Mesendoderm (in vitro differentiated cells): ENCODE measurements around the gene DOCK2.
"Not testable (repeated sequence)": the region's sequence is repeated elsewhere in the genome, so short reads cannot be mapped to it uniquely, and the experiment has no call there.

Experiments used
- DNase-seq: peaks from one replicate; pipeline ENCODE4 v3.0.0; 2013
- H2AK5ac ChIP-seq: 2 replicates; pipeline ENCODE4 v1.6.1; 2013; ENCODE audit warnings: low read length, inconsistent platforms
- H2BK120ac ChIP-seq: 2 replicates; pipeline ENCODE4 v1.6.1; 2013; ENCODE audit warnings: low read depth, mild to moderate bottlenecking, low read length, moderate library complexity, mixed read lengths
- H2BK15ac ChIP-seq: replicated peaks from 2 replicates; pipeline ENCODE4 v1.6.1; 2013; ENCODE audit warnings: low read depth, mild to moderate bottlenecking, moderate library complexity
- H2BK5ac ChIP-seq: 2 replicates; pipeline ENCODE4 v1.6.1; 2013; ENCODE audit warnings: low read length, inconsistent platforms
- H3K18ac ChIP-seq: 2 replicates; pipeline ENCODE4 v1.6.1; 2013; ENCODE audit warnings: mild to moderate bottlenecking, low read length, mixed read lengths
- H3K23ac ChIP-seq: one replicate; pipeline ENCODE4 v1.6.1; 2013; ENCODE audit warnings: low read length
- H3K27ac ChIP-seq: 2 replicates; pipeline ENCODE4 v1.5.1; 2013; ENCODE audit warnings: low read depth, mild to moderate bottlenecking, inconsistent platforms, low read length, moderate library complexity
- H3K27me3 ChIP-seq: 2 replicates; pipeline ENCODE4 v1.6.1; 2013; ENCODE audit warnings: low read length, control low read depth, mild to moderate bottlenecking, inconsistent platforms; ENCODE audit not compliant: insufficient read depth, poor library complexity
- H3K36me3 ChIP-seq: 2 replicates; pipeline ENCODE4 v1.6.1; 2013; ENCODE audit warnings: low read length, inconsistent platforms; ENCODE audit not compliant: control insufficient read depth, insufficient read depth
- H3K4ac ChIP-seq: one replicate; pipeline ENCODE4 v1.6.1; 2013; ENCODE audit warnings: low read depth, mild to moderate bottlenecking, low read length, moderate library complexity
- H3K4me1 ChIP-seq: 2 replicates; pipeline ENCODE4 v1.6.1; 2013; ENCODE audit warnings: low read depth, low read length, inconsistent platforms; ENCODE audit not compliant: control insufficient read depth
- H3K4me2 ChIP-seq: 2 replicates; pipeline ENCODE4 v1.6.1; 2013; ENCODE audit warnings: low read length
- H3K4me3 ChIP-seq: 2 replicates; pipeline ENCODE4 v1.5.1; 2013; ENCODE audit warnings: mild to moderate bottlenecking, low read length
- H3K56ac ChIP-seq: one replicate; pipeline ENCODE4 v1.6.1; 2013; ENCODE audit warnings: low read length
- H3K79me1 ChIP-seq: 2 replicates; pipeline ENCODE4 v1.6.1; 2013; ENCODE audit warnings: low read length, inconsistent platforms
- H3K79me2 ChIP-seq: 2 replicates; pipeline ENCODE4 v1.6.1; 2013; ENCODE audit warnings: mild to moderate bottlenecking, low read length; ENCODE audit not compliant: control insufficient read depth, insufficient read depth
- H3K9ac ChIP-seq: 2 replicates; pipeline ENCODE4 v1.6.1; 2013; ENCODE audit warnings: low read length, inconsistent platforms
- H4K5ac ChIP-seq: one replicate; pipeline ENCODE4 v1.6.1; 2013; ENCODE audit warnings: low read length
- H4K8ac ChIP-seq: one replicate; pipeline ENCODE4 v1.6.1; 2013; ENCODE audit warnings: low read depth, mild to moderate bottlenecking, control low read depth, low read length, moderate library complexity
- WGBS: extraction: QIAGEN DNeasy Blood & Tissue Kit; methylation state at CpG from one replicate; pipeline ENCODE4 v1.1.7; 2013; ENCODE audit warnings: low lambda C conversion rate, missing lambda C conversion rate; ENCODE audit not compliant: insufficient coverage; ENCODE audit errors: extremely low coverage; 5-methylcytosine and 5-hydroxymethylcytosine counted together

DOCK2 gene

GRCh38 chr5:169662451-169662850, 25.4 kb downstream of the DOCK2 start:
- not testable (repeated sequence) for H3K9ac ChIP-seq, H3K23ac ChIP-seq, H3K36me3 ChIP-seq, H3K79me1 ChIP-seq, H3K4me1 ChIP-seq, H4K5ac ChIP-seq, H3K4me2 ChIP-seq, H2BK120ac ChIP-seq, H2BK15ac ChIP-seq, DNase-seq, H2AK5ac ChIP-seq, H3K4me3 ChIP-seq, H4K8ac ChIP-seq, H3K4ac ChIP-seq, H3K79me2 ChIP-seq, H3K18ac ChIP-seq, H3K27me3 ChIP-seq, H3K56ac ChIP-seq, H2BK5ac ChIP-seq, H3K27ac ChIP-seq
- WGBS, result no CpG with 5 or more reads among the region's 3 CpGs

- Histone ChIP-seq H3K79me1 (no peaks in the 10 kb centered on the region), H2AK5ac (no peak overlapping the region), H3K23ac (no peak overlapping the region), H3K4me1 (no peaks in the 10 kb centered on the region), H4K8ac (no peak overlapping the region), H3K56ac (no peak overlapping the region), H3K4me3 (no peak overlapping the region), H3K27ac (no peak overlapping the region), H2BK15ac (no peak overlapping the region), H3K79me2 (no peaks in the 10 kb centered on the region), H3K27me3 (no peaks in the 10 kb centered on the region), H3K4me2 (no peak overlapping the region), H2BK120ac (no peak overlapping the region), H3K18ac (no peak overlapping the region), H3K9ac (no peak overlapping the region), H4K5ac (no peak overlapping the region), H3K36me3 (no peaks in the 10 kb centered on the region), H2BK5ac (no peak overlapping the region), H3K4ac (no peak overlapping the region)
- no CpG with 5 or more reads among the region's 1 CpG for WGBS
- DNase-seq, result no peak
Measured at GRCh38 chr5:169663537-169663936, 26.5 kb downstream of the DOCK2 start.

- H3K79me2 ChIP-seq, result no peaks in the 10 kb centered on the region
Measured at GRCh38 chr5:169666365-169666764, 29.3 kb downstream of the DOCK2 start.

GRCh38 chr5:169667896-169668674, 31.0 kb downstream of the DOCK2 start:
- Histone ChIP-seq H3K4me3 (no peak overlapping the region), H3K4me2 (no peak overlapping the region), H4K8ac (no peak overlapping the region), H3K27ac (no peak overlapping the region), H3K4ac (no peak overlapping the region), H3K18ac (no peak overlapping the region), H2AK5ac (no peak overlapping the region), H3K4me1 (peaks cover 8% of the 10 kb centered on the region), H3K23ac (no peak overlapping the region), H3K56ac (no peak overlapping the region), H2BK15ac (no peak overlapping the region), H2BK120ac (no peak overlapping the region), H3K27me3 (no peaks in the 10 kb centered on the region), H3K79me2 (no peaks in the 10 kb centered on the region), H3K9ac (no peak overlapping the region), H2BK5ac (no peak overlapping the region), H3K79me1 (no peaks in the 10 kb centered on the region), H3K36me3 (no peaks in the 10 kb centered on the region), H4K5ac (no peak overlapping the region)
- DNase-seq, result no peak
- no CpG with 5 or more reads among the region's 9 CpGs for WGBS

More at GRCh38 chr5:169666365-169666764, 29.3 kb downstream of the DOCK2 start:
- no peak overlapping the region for H2BK120ac ChIP-seq
- H3K4ac ChIP-seq, result no peak overlapping the region
- H4K8ac ChIP-seq, result no peak overlapping the region
- H2BK5ac ChIP-seq, result no peak overlapping the region
- H3K56ac ChIP-seq, result no peak overlapping the region
- no CpG with 5 or more reads among the region's 4 CpGs for WGBS
- no peak overlapping the region for H3K18ac ChIP-seq
- no peak overlapping the region for H3K9ac ChIP-seq
- H3K36me3 ChIP-seq, result no peaks in the 10 kb centered on the region
- H2BK15ac ChIP-seq, result no peak overlapping the region
- H3K27me3 ChIP-seq, result no peaks in the 10 kb centered on the region
- no peak for DNase-seq
- no peak overlapping the region for H3K4me3 ChIP-seq
- no peak overlapping the region for H3K4me2 ChIP-seq
- no peak overlapping the region for H3K23ac ChIP-seq
- peaks cover 8% of the 10 kb centered on the region for H3K4me1 ChIP-seq
- H2AK5ac ChIP-seq, result no peak overlapping the region
- H3K27ac ChIP-seq, result no peak overlapping the region
- H4K5ac ChIP-seq, result no peak overlapping the region
- no peaks in the 10 kb centered on the region for H3K79me1 ChIP-seq

- Histone ChIP-seq H4K5ac (no peak overlapping the region), H3K27ac (no peak overlapping the region), H3K4me2 (no peak overlapping the region), H3K23ac (no peak overlapping the region), H3K79me1 (no peaks in the 10 kb centered on the region), H2BK5ac (no peak overlapping the region), H3K18ac (no peak overlapping the region), H3K4me3 (no peak overlapping the region), H2BK120ac (no peak overlapping the region), H3K4me1 (peaks cover 8% of the 10 kb centered on the region), H3K27me3 (no peaks in the 10 kb centered on the region), H4K8ac (no peak overlapping the region), H3K4ac (no peak overlapping the region), H2AK5ac (no peak overlapping the region), H2BK15ac (no peak overlapping the region), H3K9ac (no peak overlapping the region), H3K56ac (peak overlapping the region; percentile 43), H3K79me2 (no peaks in the 10 kb centered on the region), H3K36me3 (no peaks in the 10 kb centered on the region)
- no CpG with 5 or more reads among the region's 4 CpGs for WGBS
- DNase-seq, result no peak
Measured at GRCh38 chr5:169668732-169669131, 31.7 kb downstream of the DOCK2 start.
